Right ventricle myocardium superior (tissue), 1 donor: ENCODE measurements around the gene DDIT3. TPM values are rescaled to one million over a fixed set of nuclear protein-coding genes. Genes with fewer than 3 reads are reported as not detected.
"Not testable (repeated sequence)": the region's sequence is repeated elsewhere in the genome, so short reads cannot be mapped to it uniquely, and the experiment has no call there.

Experiments
- ATAC-seq: fragments of 200-7000 bp; cut with Tn5 transposase; one replicate; pipeline ENCODE4 v1.9.1; 2020; ENCODE audit warnings: mild to moderate bottlenecking; ENCODE audit not compliant: poor library complexity
- DNase-seq: peaks from one replicate; pipeline ENCODE4 v3.0.0-alpha.2; 2020
- intact Hi-C: fragments of 100-400 bp; cut with DNase I; formaldehyde crosslinking; loops from one replicate; pipeline ENCODE4 v1.11.2; 2022
- long read RNA-seq: library from polyadenylated mRNA; unstranded; transcript quantifications from one replicate; pipeline ENCODE4 v2.0.0, GENCODE V29; 2021
- total RNA-seq: library from RNA; stranded (reverse); fragmentation: NEBNext Ultra II Directional; extraction: Animal tissue kit (Norgen Biotek cat#: 25700); gene quantifications from one replicate; pipeline ENCODE4 v1.2.1, GENCODE V29; 2021
- donor health status: DM: no; HTN: yes; CAD: no; lungs with severe emphysema.

DDIT3 gene
- total RNA-seq, result 16.4 TPM
- long read RNA-seq, transcript DDIT3-201 (4 exons, 906 nt), result major isoform, 5 of 7 reads
- long read RNA-seq, partial matches to known transcripts, result 0 of 7 reads
- long read RNA-seq, other reads (novel, unspliced or antisense), result 0 of 7 reads

- ATAC-seq, result peak; percentile 84
- intact Hi-C loops, result no loop called here
- peak; percentile 100 for DNase-seq
Measured at GRCh38 chr12:57520053-57520818, at the start of gene DDIT3. Gene DDIT3 (minus strand): TSS chr12:57520514. CDS start chr12:57517406, 3,108 bp downstream.

GRCh38 chr12:57569858-57570257, 49.5 kb upstream of the DDIT3 start:
- DNase-seq, result no peak
- intact Hi-C loops, result no loop called here
- ATAC-seq, result no peak

- intact Hi-C loops, result no loop called here
- no peak for DNase-seq
- no peak for ATAC-seq
Measured at GRCh38 chr12:57568838-57569237, 48.5 kb upstream of the DDIT3 start.

- ATAC-seq (no peak), DNase-seq (no peak)
- intact Hi-C loops, result no loop called here
Measured at GRCh38 chr12:57564178-57564740, 43.9 kb upstream of the DDIT3 start.

- intact Hi-C loops, result no loop called here
- no peak for ATAC-seq
- no peak for DNase-seq
Measured at GRCh38 chr12:57563358-57563757, 43.0 kb upstream of the DDIT3 start.

GRCh38 chr12:57561117-57561516, 40.8 kb upstream of the DDIT3 start:
- DNase-seq, ATAC-seq, intact Hi-C loops: not testable (repeated sequence)

- no peak for DNase-seq
- ATAC-seq, result no peak
- intact Hi-C loops, result no loop called here
Measured at GRCh38 chr12:57560516-57560915, 40.2 kb upstream of the DDIT3 start.

- DNase-seq (no peak), ATAC-seq (no peak)
- intact Hi-C loops, result no loop called here
Measured at GRCh38 chr12:57558864-57559263, 38.5 kb upstream of the DDIT3 start.

- intact Hi-C loops, result no loop called here
- no peak for ATAC-seq
- DNase-seq, result no peak
Measured at GRCh38 chr12:57554897-57555296, 34.6 kb upstream of the DDIT3 start.

GRCh38 chr12:57554453-57554852, 34.1 kb upstream of the DDIT3 start:
- ATAC-seq, result no peak
- DNase-seq, result no peak
- intact Hi-C loops, result no loop called here

GRCh38 chr12:57553343-57554202, 33.3 kb upstream of the DDIT3 start:
- no peak for DNase-seq
- intact Hi-C loops, result no loop called here
- ATAC-seq, result no peak

- DNase-seq (no peak), ATAC-seq (no peak)
- intact Hi-C loops, result no loop called here
Measured at GRCh38 chr12:57552835-57553313, 32.6 kb upstream of the DDIT3 start.

- DNase-seq (no peak), ATAC-seq (no peak)
- intact Hi-C loops, result no loop called here
Measured at GRCh38 chr12:57552306-57552651, 32.0 kb upstream of the DDIT3 start.

- intact Hi-C loops, result no loop called here
- DNase-seq (no peak), ATAC-seq (no peak)
Measured at GRCh38 chr12:57551637-57552305, 31.5 kb upstream of the DDIT3 start.

GRCh38 chr12:57550641-57551549, 30.6 kb upstream of the DDIT3 start:
- intact Hi-C loops, result no loop called here
- ATAC-seq (no peak), DNase-seq (no peak)

- ATAC-seq (no peak), DNase-seq (no peak)
- intact Hi-C loops, result no loop called here
Measured at GRCh38 chr12:57549909-57550640, 29.8 kb upstream of the DDIT3 start, which contains the start of gene KIF5A. Gene KIF5A (plus strand): TSS chr12:57550044. CDS start chr12:57550272, 228 bp downstream.
